HCT116 (cell line): ENCODE measurements around the gene CNOT10.

Experiments used
- EZH2 ChIP-seq: fragments of 200-600 bp; sonication (generic); IDR thresholded peaks from 2 replicates; pipeline ENCODE4 v1.6.1; 2017; ENCODE audit warnings: antibody characterized with exemption, mixed run types
- EZH2phosphoT487 ChIP-seq: fragments of 200-600 bp; IDR thresholded peaks from 2 replicates; pipeline ENCODE4 v1.6.1; 2018; ENCODE audit warnings: antibody characterized with exemption, borderline replicate concordance
- JUND ChIP-seq: IDR thresholded peaks from 2 replicates; pipeline ENCODE4 v1.6.1; 2012
- YY1 ChIP-seq: IDR thresholded peaks from 2 replicates; pipeline ENCODE4 v1.6.1; 2011; ENCODE audit warnings: low read length, low read depth, moderate library complexity, mild to moderate bottlenecking; ENCODE audit not compliant: insufficient replicate concordance; ENCODE audit errors: extremely low read depth
- TF ChIP-seq, protein P1 (sequence below): IDR thresholded peaks from 2 replicates; pipeline ENCODE4 v1.6.1; 2012; ENCODE audit warnings: low read depth
- TF ChIP-seq, protein P2 (sequence below), 3 experiments: fragments of 200-600 bp in 1 of 3; sonication (generic) in 1 of 3; IDR thresholded peaks in 2 of 3; conservative IDR thresholded peaks in 1 of 3; 2 replicates each; pipeline ENCODE4 v1.5.1; 2012 to 2017; ENCODE audit warnings: low read depth in 2 of 3, low read length in 2 of 3, antibody characterized with exemption in 1 of 3, borderline replicate concordance in 1 of 3, control low read depth in 1 of 3, mild to moderate bottlenecking in 1 of 3, mixed read lengths in 1 of 3, mixed run types in 1 of 3, moderate library complexity in 1 of 3; ENCODE audit not compliant: insufficient read depth in 1 of 3
- TF ChIP-seq, protein P3 (sequence below): IDR thresholded peaks from 2 replicates; pipeline ENCODE4 v1.6.1; 2012

DNA sequence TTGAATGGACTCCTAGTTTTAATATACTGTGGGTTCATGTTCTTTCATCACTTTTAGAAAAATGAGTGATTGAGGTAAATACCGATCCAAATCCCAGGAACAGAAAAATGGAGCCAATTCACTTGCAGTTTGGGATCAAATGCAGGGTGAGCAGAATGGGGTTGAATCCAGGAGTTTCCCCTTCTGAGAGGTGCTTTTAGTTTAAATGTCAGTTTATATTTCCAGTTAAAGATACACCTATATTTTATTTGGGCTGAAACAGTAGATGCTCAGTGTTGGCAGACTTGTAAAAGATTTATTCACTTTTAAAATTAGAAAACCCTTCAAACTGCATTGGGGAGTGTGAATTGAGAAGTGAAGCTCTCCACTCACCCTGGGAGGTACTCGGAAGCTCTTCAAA lies 135.4 kb downstream of the CNOT10 start:
- TF ChIP-seq, protein P1, sequence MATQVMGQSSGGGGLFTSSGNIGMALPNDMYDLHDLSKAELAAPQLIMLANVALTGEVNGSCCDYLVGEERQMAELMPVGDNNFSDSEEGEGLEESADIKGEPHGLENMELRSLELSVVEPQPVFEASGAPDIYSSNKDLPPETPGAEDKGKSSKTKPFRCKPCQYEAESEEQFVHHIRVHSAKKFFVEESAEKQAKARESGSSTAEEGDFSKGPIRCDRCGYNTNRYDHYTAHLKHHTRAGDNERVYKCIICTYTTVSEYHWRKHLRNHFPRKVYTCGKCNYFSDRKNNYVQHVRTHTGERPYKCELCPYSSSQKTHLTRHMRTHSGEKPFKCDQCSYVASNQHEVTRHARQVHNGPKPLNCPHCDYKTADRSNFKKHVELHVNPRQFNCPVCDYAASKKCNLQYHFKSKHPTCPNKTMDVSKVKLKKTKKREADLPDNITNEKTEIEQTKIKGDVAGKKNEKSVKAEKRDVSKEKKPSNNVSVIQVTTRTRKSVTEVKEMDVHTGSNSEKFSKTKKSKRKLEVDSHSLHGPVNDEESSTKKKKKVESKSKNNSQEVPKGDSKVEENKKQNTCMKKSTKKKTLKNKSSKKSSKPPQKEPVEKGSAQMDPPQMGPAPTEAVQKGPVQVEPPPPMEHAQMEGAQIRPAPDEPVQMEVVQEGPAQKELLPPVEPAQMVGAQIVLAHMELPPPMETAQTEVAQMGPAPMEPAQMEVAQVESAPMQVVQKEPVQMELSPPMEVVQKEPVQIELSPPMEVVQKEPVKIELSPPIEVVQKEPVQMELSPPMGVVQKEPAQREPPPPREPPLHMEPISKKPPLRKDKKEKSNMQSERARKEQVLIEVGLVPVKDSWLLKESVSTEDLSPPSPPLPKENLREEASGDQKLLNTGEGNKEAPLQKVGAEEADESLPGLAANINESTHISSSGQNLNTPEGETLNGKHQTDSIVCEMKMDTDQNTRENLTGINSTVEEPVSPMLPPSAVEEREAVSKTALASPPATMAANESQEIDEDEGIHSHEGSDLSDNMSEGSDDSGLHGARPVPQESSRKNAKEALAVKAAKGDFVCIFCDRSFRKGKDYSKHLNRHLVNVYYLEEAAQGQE = no peak
- TF ChIP-seq YY1 = no peak
- TF ChIP-seq JUND = no peak
- no peak for TF ChIP-seq EZH2
- no peak for TF ChIP-seq EZH2phosphoT487
- TF ChIP-seq, protein P2, sequence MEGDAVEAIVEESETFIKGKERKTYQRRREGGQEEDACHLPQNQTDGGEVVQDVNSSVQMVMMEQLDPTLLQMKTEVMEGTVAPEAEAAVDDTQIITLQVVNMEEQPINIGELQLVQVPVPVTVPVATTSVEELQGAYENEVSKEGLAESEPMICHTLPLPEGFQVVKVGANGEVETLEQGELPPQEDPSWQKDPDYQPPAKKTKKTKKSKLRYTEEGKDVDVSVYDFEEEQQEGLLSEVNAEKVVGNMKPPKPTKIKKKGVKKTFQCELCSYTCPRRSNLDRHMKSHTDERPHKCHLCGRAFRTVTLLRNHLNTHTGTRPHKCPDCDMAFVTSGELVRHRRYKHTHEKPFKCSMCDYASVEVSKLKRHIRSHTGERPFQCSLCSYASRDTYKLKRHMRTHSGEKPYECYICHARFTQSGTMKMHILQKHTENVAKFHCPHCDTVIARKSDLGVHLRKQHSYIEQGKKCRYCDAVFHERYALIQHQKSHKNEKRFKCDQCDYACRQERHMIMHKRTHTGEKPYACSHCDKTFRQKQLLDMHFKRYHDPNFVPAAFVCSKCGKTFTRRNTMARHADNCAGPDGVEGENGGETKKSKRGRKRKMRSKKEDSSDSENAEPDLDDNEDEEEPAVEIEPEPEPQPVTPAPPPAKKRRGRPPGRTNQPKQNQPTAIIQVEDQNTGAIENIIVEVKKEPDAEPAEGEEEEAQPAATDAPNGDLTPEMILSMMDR (IDR thresholded peaks at IDR 0.05 in 2 of 3, conservative IDR thresholded peaks at IDR 0.05 in 1 of 3; ENCODE audit: borderline replicate concordance in 1 of 3, insufficient read depth in 1 of 3, low read depth in 2 of 3, low read length in 2 of 3) = no peak
- TF ChIP-seq, protein P3, sequence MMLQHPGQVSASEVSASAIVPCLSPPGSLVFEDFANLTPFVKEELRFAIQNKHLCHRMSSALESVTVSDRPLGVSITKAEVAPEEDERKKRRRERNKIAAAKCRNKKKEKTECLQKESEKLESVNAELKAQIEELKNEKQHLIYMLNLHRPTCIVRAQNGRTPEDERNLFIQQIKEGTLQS = no peak
